ENCODE measurements around the gene CALHM1.

CALHM1 gene

GRCh38 chr10:103457896-103458583, 660 bp downstream of the CALHM1 start:
- no peak overlapping the region for H3K4me3 ChIP-seq (ENCODE audit: low read length)

DNA sequence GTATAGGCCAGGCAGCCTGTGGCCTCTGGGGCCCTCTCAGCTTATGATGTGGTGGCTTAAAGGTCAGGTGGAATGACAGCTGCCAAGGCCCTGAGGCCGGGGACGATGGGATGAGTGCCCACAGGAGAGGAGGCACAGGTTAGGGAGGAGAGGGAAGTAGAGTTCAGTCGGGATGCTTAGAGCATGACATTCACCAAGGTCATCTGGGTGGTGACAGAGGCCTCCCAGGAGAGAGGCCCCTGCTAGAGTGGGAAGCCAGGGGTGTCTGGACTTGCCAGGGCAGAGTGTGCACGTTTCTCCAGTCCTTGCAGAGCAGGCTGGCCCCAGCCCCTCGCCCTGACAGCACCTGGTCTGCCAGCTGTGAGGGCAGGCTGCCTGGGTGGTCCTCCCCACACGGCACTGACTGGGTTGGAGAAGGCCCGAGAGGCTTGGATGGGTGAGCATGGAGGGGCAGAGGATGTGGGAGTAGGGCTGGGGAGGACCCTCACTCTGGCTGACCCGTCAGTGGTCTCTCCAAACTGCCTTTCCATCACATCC, 1.5 kb downstream of the CALHM1 start:
- no peak overlapping the region for H3K4me3 ChIP-seq (ENCODE audit: low read length)
- no peak for DNase-seq (ENCODE audit: low read depth, low spot score)

More at GRCh38 chr10:103457896-103458583, 660 bp downstream of the CALHM1 start:
- DNase-seq (ENCODE audit: low read depth, low spot score): no peak

DNA sequence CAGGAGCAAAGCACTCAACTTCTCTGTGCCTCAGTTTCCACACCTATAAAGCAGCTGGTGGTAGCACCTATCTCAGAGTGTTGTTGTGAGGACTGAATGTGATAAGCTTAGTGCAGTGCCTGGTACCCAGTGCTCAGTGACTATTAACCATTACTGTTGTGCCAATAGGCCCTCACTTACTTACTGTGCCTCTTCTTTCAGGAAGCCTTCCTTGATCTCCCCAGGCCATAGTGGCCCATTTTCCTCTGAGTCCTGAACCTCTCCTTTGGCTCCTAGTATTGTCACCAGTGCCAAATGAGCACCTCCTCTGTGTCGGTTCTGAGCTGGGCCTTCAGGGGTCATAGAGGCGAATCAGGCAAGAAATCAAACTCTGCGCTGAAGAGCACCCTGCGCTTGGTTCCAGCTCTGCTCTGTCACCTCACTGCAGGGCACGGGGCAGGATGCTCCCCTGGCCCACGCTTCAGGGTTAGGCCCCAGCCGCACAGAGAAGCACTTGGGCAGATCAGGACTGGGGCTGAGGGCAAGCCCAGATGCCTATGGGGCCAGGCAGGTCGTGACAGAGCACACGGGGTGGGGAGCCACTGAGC, 2.5 kb downstream of the CALHM1 start:
- H3K4me3 ChIP-seq (ENCODE audit: low read length): no peak overlapping the region
- DNase-seq (ENCODE audit: low read depth, low spot score): no peak

- no peak overlapping the region for H3K4me3 ChIP-seq (ENCODE audit: low read length)
- no peak for DNase-seq (ENCODE audit: low read depth, low spot score)
These were observed 3.5 kb downstream of the CALHM1 start for GRCh38 chr10:103455235-103455634.

- no peak for DNase-seq (ENCODE audit: low read depth, low spot score)
These were observed 4.7 kb downstream of the CALHM1 start for GRCh38 chr10:103454026-103454425.

GRCh38 chr10:103452506-103453230, 6.0 kb downstream of the CALHM1 start:
- no peak for DNase-seq (ENCODE audit: low read depth, low spot score)
- no peak overlapping the region for H3K4me3 ChIP-seq (ENCODE audit: low read length)

More at GRCh38 chr10:103454026-103454425, 4.7 kb downstream of the CALHM1 start:
- H3K4me3 ChIP-seq (ENCODE audit: low read length): no peak overlapping the region

- no peak for DNase-seq (ENCODE audit: low read depth, low spot score)
- H3K4me3 ChIP-seq (ENCODE audit: low read length): no peak within 1 kb of the TSS
These were observed 6.7 kb downstream of the CALHM1 start, which contains the start of gene CALHM2 for GRCh38 chr10:103451831-103452505. Gene CALHM2, minus strand, starts transcription at chr10:103452370. Its CDS starts 2,429 bp downstream, at chr10:103449941.

DNA sequence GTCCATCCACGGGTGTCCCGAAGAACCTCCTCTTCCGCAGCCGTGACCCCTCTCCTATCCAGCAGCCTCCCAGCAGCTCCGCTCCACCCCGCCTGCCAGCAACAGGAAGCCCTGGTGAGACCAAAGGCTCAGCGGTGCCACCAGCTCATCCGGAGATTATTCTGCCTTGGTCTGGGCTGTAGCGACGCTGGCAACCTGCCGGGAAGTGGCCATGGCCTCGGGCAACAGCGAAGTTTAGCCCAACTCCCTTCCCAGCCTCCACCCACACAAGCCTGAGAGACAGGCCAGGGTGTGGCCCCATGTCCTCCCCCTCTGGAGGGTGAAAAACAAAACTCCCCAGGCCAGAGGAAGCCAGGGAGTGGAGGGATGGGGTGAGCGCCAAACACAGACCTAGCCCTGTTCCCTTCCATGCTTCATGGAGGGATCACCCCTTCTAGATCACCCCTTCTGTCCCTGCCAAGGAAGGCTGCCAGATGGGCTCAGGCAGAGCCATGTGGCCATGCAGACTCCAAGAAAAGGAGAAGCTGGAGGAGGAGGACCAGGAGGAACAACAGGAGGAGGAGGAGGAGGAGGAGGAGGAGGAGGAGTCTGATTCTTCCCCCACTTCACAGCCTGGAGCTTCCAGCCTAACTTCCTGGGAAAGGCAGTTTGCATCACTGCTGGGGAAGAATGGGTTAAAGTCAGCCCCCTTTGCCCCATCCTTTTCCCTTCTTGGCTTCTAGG, 7.4 kb downstream of the CALHM1 start:
- peak; percentile 4 for DNase-seq (ENCODE audit: low read depth, low spot score)
- H3K4me3 ChIP-seq (ENCODE audit: low read length): no peak overlapping the region

- H3K4me3 ChIP-seq (ENCODE audit: low read length): no peak overlapping the region
- DNase-seq (ENCODE audit: low read depth, low spot score): no peak
These were observed 8.5 kb downstream of the CALHM1 start for GRCh38 chr10:103450201-103450695.

- H3K4me3 ChIP-seq (ENCODE audit: low read length): no peak overlapping the region
- DNase-seq (ENCODE audit: low read depth, low spot score): no peak
These were observed 9.2 kb downstream of the CALHM1 start for GRCh38 chr10:103449208-103450144.

GRCh38 chr10:103448746-103449145, 10.0 kb downstream of the CALHM1 start:
- no peak overlapping the region for H3K4me3 ChIP-seq (ENCODE audit: low read length)
- no peak for DNase-seq (ENCODE audit: low read depth, low spot score)

GRCh38 chr10:103447187-103447586, 11.5 kb downstream of the CALHM1 start:
- no peak for DNase-seq (ENCODE audit: low read depth, low spot score)
- H3K4me3 ChIP-seq (ENCODE audit: low read length): no peak overlapping the region

GRCh38 chr10:103445767-103446567, 12.7 kb downstream of the CALHM1 start:
- no peak for DNase-seq (ENCODE audit: low read depth, low spot score)

DNA sequence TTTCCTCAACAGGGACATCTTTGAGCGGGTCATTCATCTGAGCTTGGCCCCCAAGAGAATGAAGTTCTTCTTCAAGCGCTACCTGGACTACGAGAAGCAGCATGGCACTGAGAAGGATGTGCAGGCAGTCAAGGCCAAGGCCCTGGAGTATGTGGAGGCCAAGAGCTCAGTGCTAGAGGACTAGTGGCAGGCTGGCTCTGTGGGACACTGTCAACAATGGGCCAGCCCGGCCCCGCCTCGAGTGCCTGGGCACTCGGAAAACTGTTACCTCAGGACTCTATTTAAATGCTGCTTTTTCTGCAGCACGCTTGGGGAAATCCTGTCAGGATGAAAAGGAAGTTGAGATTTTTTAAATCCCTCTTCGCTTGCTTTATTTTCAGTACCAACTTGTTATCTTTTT, 13.3 kb downstream of the CALHM1 start:
- H3K4me3 ChIP-seq (ENCODE audit: low read length): no peak overlapping the region
- no peak for DNase-seq (ENCODE audit: low read depth, low spot score)

More at GRCh38 chr10:103445767-103446567, 12.7 kb downstream of the CALHM1 start:
- no peak overlapping the region for H3K4me3 ChIP-seq (ENCODE audit: low read length)

GRCh38 chr10:103444478-103444877, 14.2 kb downstream of the CALHM1 start:
- H3K4me3 ChIP-seq (ENCODE audit: low read length): no peak overlapping the region
- DNase-seq (ENCODE audit: low read depth, low spot score): no peak

- no peak for DNase-seq (ENCODE audit: low read depth, low spot score)
- no peak overlapping the region for H3K4me3 ChIP-seq (ENCODE audit: low read length)
These were observed 15.1 kb downstream of the CALHM1 start for GRCh38 chr10:103443475-103444185.
